ENCODE results near the gene F10.
"Not testable (repeated sequence)": the region's sequence is repeated elsewhere in the genome, so short reads cannot be mapped to it uniquely, and the experiment has no call there.

Gene F10

DNA sequence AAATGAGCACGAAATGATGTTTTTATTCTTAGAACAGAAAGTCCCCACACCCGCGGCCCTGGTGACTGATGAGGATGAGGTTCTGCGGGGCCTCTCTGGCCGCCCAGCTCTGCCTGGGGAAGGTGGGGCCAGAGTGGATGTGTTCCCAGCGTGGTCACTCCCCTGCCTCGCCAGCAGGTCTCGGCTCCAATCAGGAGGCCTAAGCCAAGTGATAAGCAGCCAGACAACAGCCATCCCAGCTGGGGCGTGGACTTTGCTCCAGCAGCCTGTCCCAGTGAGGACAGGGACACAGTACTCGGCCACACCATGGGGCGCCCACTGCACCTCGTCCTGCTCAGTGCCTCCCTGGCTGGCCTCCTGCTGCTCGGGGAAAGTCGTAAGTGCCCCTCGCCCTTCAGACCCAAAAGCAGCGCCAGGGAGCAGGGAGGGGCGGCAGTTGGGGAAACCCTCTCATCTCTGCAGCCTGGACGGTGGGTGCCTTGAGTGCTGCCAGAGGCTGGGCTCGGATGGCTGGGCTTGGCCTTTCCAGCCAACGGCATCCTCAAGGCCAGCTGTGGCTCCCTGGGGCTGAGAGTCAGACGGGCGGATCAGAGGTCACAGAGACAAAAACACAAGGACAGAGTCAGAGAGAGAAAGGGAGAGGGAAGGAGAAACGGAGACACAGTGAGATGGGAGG, at the start of gene F10:
F10 (plus strand) TSS at position 250 of the 676 bp plus-strand sequence; CDS start at position 307, 57 bp downstream.
- DNase-seq, result no peak

DNA sequence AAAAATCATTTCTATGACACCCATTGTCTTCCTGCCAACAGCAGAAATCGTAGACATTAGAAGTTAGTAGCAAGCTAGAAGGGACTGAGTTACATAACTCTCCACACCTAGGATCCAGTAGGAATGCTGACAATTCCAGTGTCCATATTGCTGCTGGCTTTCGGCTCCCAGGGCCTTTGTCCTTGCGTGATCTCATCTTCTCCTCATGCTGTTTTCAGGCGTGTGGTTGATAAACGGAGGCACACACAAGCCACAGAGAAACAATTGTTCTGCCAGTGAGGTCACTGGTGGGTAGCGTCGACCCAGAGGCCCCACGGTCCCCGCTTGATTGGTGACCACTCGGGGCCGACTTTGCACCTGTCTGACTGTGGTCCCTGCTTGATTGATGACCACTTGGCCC, 48.7 kb upstream of the F10 start:
- DNase-seq, result no peak

DNA sequence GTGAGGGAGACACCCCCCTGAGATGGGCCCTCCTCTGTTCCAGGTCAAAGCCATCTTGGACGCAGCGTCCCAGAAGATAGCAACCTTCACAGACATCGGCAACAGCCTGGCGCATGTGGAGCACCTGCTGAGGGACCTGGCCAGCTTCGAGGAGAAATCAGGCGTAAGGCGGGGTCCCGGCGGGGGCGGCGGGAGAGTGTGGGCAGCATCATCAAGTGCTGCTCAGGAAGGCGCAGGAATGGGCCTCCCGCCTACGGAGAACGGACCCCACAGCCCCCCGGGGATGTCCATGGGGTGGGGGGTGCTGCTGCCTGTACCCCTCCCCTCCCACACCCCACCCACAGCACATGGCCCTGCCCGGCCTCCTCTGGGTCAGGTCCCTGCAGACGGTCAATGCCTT, 48.2 kb upstream of the F10 start:
- no peak for DNase-seq

DNA sequence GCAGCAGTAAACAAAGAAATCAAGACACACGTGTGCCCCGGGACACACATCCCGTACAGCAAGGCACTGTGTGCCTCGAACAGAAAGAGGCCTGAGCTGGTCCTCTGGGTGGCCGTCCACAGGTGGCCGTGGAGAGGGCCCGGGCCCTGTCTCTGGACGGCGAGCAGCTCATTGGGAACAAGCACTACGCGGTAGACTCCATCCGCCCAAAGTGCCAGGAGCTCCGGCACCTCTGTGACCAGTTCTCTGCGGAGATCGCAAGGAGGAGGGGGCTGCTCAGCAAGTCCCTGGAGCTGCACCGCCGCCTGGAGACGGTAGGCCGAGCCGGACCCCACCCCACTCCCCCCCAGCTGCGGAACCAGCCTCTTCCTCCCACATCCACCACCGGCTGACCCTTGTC, 47.7 kb upstream of the F10 start:
- DNase-seq, result no peak

DNA sequence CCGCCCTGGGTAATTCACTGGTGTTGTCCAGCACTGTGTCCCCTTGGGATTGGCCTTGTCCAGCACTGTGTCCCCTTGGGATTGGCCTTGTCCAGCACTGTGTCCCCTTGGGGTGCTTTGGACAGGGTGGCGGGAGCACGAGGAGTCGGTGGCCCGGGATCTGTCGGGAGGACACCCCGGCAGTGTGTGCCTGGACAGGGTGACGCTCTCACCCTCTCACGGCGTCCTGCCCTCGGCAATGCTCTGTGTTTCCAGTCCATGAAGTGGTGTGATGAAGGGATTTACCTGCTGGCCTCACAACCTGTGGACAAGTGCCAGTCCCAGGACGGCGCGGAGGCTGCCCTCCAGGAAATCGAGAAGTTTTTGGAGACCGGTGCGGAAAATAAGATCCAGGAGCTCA, 46.9 kb upstream of the F10 start:
- no peak for DNase-seq

DNA sequence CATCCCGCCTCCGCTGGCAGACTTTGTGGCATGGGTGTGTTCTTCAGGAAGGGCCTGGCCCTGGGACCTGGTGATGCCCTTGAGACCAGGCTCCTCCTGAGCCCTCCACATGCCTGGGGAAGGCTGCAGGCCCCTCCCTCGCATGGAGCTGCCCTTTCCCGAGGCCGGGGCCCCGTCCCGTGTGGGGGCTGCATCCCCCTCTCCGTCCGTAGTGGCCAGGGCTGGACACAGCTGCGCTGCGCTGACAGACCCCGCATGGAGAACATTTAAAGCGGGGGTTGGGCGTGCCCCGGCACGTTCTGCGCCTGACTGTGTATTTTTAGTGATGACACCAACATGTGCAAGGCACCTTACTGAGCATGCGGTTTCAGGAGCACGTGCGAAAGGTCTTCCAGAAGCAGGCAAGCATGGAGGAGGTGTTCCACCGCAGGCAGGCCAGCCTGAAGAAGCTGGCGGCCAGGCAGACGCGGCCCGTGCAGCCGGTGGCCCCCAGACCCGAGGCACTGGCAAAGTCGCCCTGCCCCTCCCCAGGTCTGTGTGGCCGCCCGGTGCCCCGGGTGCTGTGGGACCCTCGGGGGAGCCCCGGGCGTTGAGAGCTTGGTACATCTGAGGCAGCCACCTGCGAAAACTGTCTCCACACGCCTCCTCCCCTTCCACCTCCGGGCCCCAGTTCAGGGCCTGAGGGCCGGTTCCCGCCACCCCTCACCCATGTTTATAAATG, 45.8 kb upstream of the F10 start:
- no peak for DNase-seq

DNA sequence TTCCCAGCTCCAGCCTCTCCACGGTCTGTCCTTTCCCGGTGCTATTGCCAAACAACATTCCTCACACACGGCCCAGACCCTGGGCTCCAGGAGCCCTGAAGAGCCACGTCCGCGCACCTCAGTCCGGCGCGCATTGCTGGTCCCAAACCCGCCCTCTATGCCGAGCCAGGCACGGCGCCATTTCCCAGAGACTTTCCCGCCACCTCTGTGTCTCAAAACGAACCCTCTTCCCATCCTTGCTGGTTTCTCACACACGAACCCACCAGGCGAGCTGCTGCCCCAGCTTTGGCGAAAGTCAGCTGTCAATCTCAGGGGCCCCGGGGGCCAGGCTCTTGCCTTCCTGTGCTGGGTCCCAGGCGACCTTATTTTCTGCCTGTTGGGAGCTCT, 45.0 kb upstream of the F10 start:
- DNase-seq, result no peak

DNA sequence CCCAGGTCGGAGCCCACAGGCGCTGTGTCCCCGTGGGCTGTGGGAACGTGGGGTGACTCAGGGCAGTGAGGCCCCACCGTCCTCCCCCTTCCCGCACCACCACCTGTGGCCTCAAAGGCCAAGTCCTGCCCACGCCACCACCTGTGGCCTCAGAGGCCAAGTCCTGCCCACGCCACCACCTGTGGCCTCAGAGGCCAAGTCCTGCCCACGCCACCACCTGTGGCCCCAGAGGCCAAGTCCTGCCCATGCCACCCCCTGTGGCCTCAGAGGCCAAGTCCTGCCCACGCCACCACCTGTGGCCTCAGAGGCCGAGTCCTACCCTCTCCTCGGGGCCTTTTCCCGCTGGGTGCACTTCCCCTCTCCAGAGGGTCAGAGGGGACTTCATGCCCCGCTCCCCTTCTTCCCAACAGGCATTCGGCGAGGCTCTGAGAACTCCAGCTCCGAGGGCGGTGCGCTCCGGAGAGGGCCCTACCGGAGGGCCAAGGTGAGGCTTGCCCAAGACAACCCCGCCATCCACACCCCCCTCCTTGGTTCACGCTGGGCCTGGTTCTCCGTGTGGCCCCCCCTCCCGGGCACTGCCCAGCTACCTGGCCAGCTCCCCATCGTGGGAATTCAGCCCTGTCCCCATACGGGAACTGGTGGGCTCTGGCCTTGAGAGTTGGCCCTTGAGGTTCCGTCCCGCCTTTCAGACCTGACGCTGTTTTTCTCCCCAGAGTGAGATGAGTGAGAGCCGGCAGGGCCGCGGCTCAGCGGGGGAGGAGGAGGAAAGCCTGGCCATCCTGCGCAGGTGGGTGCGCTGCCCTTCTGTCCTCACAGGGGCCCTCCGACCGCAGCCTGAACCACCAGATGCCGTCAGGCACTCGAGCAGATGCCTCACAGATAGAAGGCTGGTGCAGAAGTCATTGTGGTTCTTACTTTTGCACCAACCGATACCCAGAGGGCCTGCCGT, 44.4 kb upstream of the F10 start:
- DNase-seq, result no peak

DNA sequence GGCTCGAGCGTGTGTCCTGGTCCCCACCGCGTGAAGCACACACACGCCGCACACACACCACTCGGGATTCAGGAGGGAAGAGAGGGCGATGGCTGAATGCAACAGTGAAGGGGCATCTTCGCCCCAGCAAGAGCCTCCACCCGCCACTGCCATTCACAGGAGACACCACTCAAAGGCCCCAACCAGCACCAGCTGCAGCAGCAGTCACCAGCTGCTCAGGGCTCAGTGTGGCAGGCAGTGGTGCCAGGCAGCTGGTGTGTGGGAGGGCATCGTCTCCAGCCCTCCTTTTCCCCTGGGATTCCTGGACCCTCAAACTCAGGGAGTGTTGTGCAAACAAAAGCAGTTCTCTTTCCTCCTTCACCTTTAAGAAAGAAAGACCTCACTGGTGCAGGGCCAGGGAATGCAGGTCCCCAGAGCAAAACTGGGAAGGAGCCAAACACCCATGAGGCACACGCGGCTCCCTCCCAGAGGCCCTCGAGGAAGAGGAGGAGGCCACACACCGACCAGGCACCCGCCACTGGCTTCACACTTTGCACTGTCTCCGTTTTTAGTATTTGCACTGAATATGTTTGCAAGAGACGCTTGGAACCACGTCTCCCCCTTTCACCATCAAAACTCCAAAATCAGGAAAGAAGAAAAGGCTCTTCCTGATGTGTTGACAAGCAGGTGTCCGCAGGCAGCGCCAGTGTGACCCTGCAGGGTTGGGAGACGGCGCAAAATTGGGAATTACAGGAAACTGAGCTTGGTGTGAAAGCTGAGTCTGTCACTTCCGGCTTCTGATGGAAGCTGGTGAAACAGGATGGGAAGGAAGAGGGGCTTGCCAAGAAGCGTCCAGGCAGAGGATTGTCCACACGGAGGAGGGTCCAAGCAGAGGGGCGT, 43.5 kb upstream of the F10 start:
- DNase-seq, result no peak

DNA sequence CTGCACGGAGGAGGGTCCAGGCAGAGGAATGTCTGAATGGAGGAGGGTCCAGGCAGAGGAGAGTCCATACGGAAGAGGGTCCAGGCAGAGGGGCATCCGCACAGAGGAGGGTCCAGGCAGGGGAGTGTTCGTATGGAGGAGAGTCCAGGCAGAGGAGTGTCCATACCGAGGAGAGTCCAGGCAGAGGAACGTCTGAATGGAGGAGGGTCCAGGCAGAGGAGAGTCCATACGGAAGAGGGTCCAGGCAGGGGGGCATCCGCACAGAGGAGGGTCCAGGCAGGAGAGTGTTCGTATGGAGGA, 42.9 kb upstream of the F10 start:
- not testable (repeated sequence) for DNase-seq

DNA sequence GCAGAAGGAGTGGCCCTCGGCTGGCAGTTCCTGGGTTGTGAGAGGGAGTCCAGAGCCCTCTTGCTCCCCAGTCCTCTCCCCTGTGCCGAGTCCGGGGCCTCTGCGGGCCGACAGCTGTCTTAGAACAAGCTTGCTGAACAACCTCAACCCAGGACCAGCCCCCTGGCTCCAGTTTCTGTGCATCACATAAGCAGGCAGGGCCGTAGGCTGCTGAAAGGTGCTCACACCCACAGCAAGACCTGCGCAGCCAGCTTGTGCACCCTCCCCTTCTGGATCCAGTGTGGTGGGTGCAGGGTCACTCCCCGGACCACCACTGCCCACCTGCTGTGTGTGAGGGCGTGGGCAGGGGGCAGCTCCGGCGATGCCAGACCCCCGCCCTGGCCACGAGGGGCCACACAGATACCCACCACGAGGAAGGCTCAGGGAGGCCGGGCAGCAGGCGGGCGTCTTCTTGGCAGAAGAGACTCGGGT, 42.2 kb upstream of the F10 start:
- DNase-seq, result no peak

DNA sequence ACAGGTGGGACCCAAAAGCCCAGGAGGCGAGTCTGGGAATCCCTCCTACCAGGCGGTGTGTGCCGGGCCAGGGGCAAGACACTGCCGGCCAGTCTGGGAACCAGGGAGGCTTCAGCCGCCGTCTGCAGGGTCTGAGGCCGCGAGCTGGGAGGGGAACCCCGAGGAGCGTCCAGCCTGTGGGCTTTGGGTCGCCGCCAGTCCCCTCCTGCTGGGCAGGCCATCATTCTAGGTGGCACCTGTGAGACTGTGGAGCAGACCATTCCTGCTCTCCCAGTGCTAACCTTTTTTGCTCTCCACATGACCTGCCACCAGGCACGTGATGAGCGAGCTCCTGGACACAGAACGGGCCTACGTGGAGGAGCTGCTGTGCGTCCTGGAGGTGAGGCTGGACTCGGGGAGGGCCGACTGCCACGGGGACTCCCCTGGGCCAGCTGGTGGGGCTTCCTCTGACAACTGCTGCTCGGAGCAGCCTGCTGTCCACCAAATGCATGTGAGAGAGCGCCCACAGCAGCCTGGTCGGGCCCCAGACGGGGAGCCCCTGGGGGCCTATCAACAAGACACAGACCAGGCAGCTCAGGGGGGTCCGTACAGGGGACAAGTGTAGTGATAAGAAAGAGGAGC, 41.6 kb upstream of the F10 start:
- DNase-seq, result no peak

DNA sequence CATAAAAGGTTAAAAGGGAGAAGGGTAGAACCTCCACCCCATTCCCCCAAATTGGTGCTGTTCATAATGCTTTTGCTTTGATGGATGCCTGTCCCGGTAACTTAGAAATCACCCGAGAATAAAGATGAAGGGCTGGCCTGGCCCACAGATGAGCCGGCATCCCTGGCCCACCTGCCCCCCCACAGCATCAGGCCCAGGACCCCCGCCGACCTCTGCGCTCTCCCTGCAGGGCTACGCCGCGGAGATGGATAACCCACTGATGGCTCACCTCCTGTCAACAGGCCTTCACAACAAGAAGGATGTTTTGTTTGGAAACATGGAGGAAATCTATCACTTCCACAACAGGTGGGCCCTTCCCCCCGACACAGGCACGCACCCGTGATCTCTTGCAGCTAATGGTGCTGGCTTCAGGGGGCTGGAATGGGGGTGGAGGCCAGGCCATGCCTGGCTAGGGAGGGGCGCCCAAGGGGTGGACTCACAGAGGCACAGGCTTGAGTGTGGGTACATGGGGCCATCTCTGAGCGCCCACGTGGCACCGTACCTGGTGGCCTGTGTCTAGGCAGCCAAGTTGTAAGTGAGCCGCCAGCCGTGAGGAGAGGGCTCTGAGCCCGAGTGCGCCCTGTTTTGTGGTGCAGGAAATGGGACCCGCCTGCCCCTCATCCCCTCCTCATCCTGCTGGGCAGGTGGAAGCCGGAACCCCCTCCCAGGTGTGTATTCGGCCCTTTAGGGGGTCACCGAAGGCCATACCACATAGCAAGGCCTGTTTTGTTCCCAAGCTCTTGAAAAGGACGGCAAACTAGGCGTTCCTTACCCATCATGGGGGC, 40.2 kb upstream of the F10 start:
- no peak for DNase-seq

DNA sequence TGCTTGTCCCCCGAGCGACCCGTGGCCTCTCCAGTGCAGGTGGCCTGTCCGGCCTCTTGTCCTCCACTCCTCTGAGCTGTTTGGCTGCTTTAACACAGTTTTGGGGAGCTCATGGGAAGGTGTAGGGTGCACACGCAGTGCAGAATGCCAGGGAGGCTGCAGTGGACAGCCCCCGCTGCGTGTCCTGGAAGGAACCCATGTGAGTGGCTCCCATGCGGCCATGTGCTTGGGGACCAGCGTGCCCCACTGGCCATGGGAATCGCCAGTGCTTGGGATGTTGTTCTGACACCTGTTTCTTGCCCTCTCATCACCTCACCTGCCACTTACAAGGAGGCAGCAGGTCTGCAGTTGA, 39.6 kb upstream of the F10 start:
- no peak for DNase-seq

DNA sequence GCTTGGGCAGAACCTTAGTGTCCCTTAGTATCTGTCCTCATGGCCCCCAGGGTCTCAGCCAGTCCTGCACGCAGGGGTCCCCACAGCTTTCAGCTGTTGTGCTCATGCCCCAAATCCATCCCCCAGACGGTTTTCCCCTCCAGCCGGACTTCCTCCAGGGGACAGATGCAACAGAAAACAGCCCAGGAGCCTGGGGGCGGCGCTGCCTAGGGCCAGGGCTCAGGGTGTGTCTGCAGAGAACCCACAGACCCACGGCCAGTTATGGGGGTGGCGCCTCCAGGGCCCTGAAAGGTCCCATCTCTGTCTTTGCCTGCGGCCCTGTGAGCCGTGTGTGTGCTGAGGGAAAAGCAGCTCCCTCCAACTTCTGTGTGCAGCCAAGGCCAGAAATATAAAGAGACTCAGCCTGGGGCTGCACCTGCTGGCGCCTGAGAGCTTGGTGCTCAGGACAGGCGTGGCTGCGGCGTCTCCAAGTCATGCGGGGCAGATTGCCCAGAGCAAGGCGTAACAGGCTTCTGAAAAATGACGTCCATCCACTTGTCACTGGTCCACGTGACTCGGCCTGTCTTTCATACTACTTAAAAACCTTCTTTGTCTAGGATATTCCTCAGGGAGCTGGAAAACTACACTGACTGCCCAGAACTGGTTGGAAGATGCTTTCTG, 39.1 kb upstream of the F10 start:
- DNase-seq, result no peak

DNA sequence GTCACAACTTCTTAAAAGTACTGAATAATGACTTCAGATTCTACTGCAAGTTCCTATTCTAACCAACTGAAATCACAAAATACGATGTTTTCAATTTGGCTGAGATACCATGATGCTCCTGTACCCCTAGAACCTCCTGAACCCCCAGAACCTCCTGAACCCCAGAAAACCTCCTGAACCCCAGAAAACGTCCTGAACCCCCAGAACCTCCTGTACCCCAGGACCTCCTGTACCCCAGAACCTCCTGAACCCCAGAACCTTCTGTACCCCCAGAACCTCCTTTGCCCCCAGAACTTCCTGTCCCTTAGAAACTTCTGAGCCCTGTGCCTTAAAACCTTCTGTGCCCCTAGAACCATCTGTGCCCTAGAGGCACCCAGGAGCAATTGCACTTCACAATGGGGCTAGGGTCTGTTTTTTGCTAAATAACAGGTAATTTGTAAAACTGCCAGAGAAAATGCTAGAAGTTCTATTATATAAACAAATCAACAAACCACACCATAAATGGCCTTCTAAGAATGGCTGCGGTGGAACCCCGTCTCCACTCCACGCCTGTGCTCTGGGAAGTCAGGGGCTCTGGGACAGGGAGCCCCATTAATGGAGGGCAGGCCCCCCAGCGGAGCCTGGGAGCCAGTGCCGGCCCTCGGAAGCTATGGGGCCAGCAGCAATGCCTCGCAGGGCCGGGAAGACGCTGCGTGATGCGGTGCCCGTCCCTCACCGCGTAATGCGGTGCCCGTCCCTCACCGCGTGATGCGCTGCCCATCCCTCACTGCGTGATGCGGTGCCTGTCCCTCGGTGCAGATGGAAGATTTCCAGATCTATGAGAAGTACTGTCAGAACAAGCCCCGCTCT, 38.3 kb upstream of the F10 start:
- DNase-seq, result no peak

DNA sequence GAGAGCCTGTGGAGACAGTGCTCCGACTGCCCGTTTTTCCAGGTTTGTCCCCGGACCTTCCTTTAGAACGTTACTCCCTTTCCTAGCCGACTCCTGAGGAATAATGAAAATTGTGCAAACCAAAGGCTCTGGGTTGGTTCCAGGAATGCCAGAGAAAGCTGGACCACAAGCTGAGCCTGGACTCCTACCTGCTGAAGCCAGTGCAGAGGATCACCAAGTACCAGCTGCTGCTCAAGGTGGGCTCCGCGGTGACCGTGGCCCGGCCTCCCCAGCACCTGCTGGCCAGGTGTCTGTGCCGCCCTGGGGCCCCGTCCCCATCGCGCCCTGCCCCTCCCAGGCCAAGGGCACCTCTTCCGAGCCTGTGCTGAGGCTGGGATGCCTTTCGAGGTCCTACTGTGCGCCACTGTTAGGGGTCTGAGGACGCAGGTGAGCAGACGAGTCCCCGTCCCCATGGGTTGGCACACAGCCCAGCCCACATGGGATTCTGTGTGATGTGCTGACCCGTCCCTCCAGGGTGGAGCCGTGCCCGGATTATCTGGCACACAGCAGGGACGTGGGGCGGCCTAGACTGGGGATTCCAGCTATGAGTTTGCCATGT, 37.6 kb upstream of the F10 start:
- DNase-seq, result no peak

DNA sequence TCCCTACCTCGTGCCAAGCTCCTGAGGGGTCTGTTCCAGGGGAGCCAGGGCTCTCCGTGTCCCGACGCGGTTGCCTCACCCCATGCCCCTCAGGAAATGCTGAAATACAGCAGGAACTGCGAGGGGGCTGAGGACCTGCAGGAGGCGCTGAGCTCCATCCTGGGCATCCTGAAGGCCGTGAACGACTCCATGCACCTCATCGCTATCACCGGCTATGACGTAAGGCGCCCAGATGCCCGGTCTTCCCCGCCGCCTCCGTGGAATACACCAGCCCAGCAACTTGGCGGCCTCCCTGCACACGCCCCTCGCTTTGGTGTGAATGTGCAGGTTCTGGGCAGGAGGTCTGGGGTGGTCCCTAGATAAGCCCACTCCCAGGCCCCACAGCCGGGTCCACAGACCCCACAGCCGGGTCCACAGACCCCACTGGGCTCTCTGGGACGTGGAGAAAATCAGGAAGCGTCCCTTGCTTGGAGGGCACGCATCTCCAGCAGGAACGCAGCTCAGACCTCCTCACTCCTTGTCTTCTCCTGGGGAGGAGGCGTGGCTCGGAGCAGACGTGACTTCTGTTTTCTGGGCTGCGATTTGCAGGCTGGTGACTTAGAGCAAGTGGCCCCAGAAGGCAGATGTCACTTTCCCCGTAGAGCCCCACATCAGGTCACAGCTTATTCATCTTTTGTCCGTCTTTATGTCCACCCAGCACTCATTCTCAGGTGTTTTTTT, 36.4 kb upstream of the F10 start:
- DNase-seq, result no peak

Measured in CD4-positive, alpha-beta T cell treated with Interferon gamma for 1 hour (primary cell).